Activated effector memory CD4-positive, alpha-beta T cell treated with anti-CD3 and anti-CD28 coated beads, Interleukin-2, amount 50 U/mL, for 16 hours (primary cell): ENCODE data around the gene SLC26A9.
A peak's percentile ranks its signal among the peaks of the same experiment; 100 is the strongest.

Experiments
- DNase-seq: peaks from one replicate; pipeline ENCODE4 v3.0.0-alpha.2; 2020

Gene SLC26A9

GRCh38 chr1:205945069-205945468 is 1.8 kb upstream of the SLC26A9 start:
- DNase-seq = no peak

DNA sequence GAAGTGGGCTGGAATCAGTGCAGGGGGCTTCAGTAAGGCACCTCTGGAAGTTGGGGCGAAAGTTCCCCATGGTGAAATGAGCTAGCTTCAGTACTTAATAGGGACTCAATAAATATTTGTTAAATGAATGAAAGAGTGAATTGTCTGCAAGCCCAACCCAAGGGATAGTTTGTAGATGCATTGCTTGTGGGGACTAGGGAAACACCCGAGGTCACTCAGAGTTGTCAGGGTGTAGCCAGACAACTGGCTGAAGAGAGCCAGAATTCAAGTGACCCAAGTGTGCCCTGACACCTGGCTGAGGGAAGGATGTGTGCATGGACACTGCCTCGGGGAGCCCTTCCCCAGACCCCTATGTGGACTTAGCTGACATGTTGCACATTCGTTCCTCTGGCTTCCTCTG is 1.3 kb upstream of the SLC26A9 start:
- no peak for DNase-seq

DNA sequence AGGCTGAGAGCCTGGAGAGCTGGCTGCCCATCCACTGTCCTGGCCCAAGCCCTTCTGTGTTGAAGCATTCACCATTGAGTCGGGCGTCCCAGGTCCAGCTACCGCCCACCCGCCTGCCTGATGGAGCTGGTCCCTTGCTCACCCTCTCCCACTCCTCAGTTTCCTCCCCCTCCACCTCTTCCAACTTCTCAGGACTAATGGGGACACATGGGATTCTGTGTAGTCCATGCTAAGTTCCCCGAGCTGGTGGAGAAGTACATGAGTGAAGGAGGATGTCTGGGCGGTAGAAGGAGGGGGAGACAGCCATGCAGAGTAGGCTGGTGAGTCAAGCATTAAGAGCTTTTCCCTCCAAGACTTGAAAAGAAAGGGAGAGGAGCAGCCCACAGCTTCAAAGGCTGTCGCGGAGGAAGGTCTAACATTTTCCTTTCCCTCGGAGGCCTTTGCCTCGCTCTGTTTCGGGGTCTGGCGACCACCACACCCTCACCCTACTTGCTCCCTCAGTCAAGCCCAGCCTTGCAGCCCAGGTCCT is 561 bp downstream of the SLC26A9 start:
- DNase-seq = no peak

GRCh38 chr1:205940710-205941109 is 2.5 kb downstream of the SLC26A9 start:
- DNase-seq = no peak

DNA sequence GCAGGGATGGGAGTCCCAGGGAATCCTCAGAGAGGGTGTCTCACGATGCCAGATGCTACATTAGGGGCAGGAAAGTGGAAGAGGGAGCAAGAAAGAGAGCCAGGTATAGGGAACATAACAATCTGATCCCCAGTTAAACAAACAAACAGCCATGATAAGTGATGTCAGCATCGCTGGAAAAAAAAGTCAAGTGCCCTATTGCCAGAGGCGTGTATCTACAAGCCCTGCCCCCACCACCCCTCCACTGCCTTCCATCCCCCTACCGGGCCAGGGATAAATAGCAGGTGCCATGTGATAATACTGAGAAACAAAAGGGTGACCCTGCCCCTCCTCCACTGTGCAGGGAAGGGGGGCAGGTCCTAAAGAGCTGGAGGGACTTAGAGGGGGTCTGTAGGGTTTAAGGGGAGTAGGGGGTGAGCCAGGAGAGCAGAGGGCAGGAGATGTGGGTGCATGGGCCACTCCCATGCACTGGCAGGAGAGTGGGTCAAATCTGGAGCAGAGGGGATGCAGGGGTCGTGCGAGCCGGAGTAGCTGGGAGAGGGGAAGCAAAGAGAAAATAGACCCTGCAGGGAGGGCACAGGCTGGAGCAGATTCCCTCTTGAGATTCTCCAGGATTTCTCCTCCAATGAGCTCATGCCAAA is 3.4 kb downstream of the SLC26A9 start:
- DNase-seq = no peak

DNA sequence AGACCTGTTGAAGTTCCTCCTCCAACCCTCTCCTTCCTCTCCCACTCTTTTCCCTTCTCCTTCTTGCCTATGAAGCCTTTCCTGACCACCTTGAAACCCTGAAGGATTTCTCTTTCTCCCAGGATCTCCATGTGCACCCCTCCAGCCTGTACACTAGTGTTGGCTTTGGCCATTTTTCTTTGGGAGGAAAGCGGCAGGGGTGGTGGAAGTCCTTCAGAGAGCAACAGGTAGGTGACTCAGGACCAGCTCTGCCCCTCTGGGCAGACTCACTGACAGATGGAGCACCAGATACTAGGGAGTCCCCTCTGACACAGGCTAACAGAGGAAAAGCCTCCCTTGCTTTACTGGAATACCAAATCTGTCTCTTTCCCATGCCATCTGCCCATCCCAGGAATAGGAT is 4.6 kb downstream of the SLC26A9 start:
- DNase-seq = no peak

GRCh38 chr1:205936846-205937586 is 6.2 kb downstream of the SLC26A9 start:
- no peak for DNase-seq

DNA sequence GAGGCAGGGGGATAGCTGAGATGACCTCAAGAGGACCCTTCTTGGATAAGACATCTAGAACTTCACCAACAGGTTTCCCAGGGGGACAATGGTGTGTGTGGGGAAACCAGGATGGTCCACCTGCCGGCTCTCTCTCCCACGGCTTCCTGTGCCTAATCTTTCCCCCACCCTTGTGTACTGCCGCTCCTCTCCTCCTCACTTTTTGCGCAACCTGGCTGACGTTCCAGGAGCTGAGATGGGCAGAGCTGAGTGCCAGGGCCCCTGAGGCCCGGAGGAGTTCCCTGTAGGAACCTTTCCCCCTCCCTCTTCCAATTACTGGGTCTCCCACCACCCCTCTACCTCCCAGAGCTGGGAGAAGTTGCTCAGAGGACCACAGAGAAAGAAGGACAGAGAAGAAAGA is 6.9 kb downstream of the SLC26A9 start:
- no peak for DNase-seq

DNA sequence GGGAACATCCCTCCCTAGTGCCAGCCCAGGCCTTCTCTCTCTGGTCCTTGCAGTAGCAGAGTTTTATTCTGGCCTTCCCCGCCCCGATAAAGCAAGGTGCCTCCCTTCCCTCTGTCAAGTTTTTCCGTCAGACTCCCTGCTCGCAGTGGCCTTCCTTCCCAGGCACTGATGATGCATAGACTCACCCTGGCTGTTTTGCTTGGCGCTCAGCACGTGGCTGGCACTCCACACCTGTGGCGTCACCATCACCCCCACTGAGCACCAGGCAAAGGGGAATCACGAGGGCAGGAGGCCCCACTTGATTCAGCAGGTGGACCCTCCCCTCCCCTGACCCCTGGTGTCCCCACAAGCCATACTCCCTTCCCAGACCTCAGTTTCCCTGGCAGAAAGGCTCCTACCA is 7.4 kb downstream of the SLC26A9 start:
- no peak for DNase-seq

GRCh38 chr1:205934788-205935187 is 8.5 kb downstream of the SLC26A9 start:
- DNase-seq = no peak

DNA sequence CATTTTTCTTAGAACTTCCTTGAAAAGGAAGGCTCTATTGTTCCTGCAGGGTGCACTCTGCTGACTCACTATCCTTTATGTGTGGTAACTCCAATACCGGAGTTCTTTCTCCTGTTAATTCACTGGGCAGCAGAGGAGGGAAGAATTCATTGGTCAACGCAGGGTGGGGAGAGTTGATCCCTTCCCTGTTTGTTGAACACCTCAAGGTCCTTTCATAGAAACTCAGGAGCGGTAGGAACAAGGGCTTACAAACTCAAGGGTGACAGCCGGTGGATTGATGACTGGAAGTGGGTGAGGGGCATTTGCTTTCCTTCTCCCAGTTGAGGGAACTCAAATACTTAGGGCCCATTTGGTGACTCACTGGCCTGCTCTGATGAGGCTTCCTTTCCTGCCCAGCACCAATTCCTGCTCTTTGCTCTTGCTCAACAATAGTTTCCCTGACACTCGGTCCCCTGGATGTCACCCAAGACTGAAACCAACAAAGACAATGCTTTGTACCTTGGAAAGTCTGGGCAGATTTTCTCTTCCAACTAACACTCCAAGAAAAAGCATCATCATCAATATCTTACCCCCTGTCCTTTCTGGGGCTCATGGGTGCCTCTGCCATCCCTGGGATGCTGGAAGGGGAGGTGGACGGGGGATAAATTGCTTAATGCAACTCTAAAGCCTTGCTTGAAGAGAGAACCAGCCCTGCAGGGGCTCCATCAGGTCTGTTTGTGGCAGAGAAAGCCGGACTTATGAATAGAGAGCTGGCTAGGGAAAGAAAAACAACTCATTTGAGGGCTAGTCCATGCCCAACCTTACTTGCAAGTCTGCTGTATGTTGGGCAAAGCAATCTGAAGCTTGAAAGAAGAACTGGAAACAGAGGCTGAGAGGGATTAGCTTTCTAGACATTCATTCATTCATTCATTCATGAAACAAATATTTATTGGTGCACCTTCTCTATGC is 9.3 kb downstream of the SLC26A9 start:
- DNase-seq = no peak

DNA sequence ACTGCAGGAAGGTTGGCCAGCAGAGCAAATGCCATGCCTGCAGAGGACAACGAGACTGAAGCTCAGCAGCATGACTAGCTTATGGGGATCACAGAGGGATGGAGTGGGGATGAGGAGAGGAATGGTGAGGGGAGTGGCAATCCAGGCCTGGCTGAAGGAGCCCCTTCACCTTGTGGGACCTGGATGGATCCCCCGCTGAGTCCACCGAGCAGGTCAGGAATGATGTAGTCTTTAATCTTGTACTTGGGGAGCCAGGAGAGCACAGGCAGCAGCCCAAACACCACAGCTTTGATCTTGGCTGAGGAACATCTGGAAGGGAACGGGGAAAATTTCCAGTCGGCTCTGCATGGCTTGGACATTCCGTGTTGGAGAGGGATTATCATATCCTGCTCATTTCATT is 10.5 kb downstream of the SLC26A9 start:
- DNase-seq = no peak

- DNase-seq = no peak
These were observed 12.4 kb downstream of the SLC26A9 start for GRCh38 chr1:205930799-205931281.

GRCh38 chr1:205930195-205930577 is 13.1 kb downstream of the SLC26A9 start:
- no peak for DNase-seq

GRCh38 chr1:205929496-205930194 is 13.6 kb downstream of the SLC26A9 start:
- DNase-seq = no peak

DNA sequence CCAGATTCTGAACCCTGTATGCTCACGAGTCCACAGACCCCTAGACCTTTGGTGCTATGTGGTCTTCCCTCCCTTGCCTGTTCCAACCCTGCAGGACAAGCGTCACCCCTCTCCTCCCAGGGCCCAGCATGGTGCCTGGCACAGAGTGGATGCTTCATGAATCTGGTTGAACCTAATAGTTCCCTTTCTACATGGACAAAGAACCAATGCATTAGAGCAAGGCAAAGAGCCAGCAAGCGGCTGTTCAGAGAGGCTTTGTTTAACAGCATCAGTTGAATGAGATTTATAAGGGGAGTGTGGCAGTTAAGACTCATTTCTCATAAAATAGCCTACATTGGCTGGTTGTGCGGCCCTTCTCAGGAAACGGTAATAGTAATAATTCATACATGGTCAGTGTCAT is 14.9 kb downstream of the SLC26A9 start:
- DNase-seq = no peak

- DNase-seq = peak; percentile 57
These were observed 15.6 kb downstream of the SLC26A9 start for GRCh38 chr1:205927676-205928075.

DNA sequence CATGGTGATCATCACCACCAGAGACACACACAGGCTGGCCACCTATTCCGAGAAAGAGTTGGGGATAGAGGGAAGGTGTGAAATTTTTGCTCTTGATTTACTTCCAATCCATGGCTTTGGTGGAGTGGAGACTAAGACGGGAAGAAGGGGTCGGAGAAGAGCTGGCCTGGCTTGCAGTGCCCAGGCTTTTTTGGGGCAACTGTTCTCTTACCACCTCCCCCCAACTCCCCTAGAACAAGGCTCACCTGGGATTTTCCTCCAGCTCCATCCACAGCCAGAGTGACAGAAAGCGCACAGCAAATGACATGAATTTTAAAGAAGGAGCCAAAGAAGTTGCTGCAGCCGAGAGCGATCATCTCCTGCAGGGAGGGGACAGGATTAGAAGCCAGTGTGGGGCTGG is 16.0 kb downstream of the SLC26A9 start:
- peak; percentile 2 for DNase-seq

DNA sequence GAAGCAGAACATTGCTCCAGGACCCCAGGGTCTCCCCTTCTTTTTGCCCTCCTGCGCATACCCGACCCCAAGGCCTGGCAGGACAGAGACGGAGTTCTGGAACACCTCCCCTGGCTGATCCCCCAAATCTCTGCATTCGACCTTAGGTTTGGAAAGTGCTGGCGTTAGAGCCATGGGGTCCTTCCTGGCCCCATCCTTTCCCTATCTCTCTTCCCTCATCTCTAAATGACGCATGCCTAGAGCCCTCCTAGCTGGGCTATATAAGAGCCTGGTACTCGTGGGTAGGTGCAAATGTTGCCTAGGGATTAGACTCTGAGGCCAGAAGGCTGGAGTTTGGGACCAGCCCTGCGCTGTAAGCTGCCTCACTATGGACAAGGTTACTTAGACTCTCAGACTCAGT is 16.6 kb downstream of the SLC26A9 start:
- DNase-seq = peak; percentile 24

- peak; percentile 22 for DNase-seq
These were observed 17.0 kb downstream of the SLC26A9 start for GRCh38 chr1:205926213-205926612.

DNA sequence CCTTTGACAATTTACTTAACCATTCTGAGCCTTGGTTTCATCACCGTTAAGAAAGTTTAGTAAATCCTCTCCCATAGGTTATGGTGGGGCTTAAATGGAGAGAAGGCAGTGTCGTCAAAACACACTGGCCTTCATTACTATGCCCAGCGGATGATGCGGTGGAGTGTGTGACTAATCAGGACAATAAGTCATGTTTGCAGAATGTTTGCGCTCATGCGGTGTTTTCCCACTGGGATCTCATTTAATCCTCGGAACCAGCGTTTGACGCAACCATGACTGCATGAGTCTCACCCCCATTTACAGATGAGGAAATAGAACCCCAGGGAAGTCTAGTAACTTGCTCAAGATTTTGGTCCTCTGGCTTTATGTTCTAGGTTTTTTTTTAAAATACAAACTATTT is 17.5 kb downstream of the SLC26A9 start:
- DNase-seq = peak; percentile 34

- no peak for DNase-seq
These were observed 18.8 kb downstream of the SLC26A9 start for GRCh38 chr1:205924460-205924790.
